Measurements from ENCODE around the gene PARP2. TPM values are rescaled to one million over a fixed set of nuclear protein-coding genes. Genes with fewer than 3 reads are reported as not detected.
"Not testable (repeated sequence)": the region's sequence is repeated elsewhere in the genome, so short reads cannot be mapped to it uniquely, and the experiment has no call there.

Gene PARP2
- total RNA-seq, 1 donor from 2014 or later = 14.1 TPM

GRCh38 chr14:20347747-20348146, 4.3 kb downstream of the PARP2 start:
- ATAC-seq = no peak

GRCh38 chr14:20350282-20350681, 6.8 kb downstream of the PARP2 start:
- ATAC-seq = no peak

- ATAC-seq = no peak
Observed at GRCh38 chr14:20350860-20351259, 7.4 kb downstream of the PARP2 start.

- ATAC-seq = no peak
Observed at GRCh38 chr14:20356422-20356821, 13.0 kb downstream of the PARP2 start.

- not testable (repeated sequence) for ATAC-seq
Observed at GRCh38 chr14:20358474-20358873, 15.0 kb downstream of the PARP2 start.

GRCh38 chr14:20365928-20366327, 22.5 kb downstream of the PARP2 start:
- no peak for ATAC-seq

- no peak for ATAC-seq
Observed at GRCh38 chr14:20372796-20373195, 29.4 kb downstream of the PARP2 start.

- ATAC-seq = no peak
Observed at GRCh38 chr14:20375471-20375870, 32.0 kb downstream of the PARP2 start.

GRCh38 chr14:20376071-20376588, 32.7 kb downstream of the PARP2 start:
- ATAC-seq = no peak

- ATAC-seq = no peak
Observed at GRCh38 chr14:20377171-20377570, 33.7 kb downstream of the PARP2 start.

- ATAC-seq = no peak
Observed at GRCh38 chr14:20379743-20380142, 36.3 kb downstream of the PARP2 start.

- no peak for ATAC-seq
Observed at GRCh38 chr14:20380681-20381080, 37.2 kb downstream of the PARP2 start.

- ATAC-seq = no peak
Observed at GRCh38 chr14:20381341-20381740, 37.9 kb downstream of the PARP2 start.

- ATAC-seq = no peak
Observed at GRCh38 chr14:20382526-20382925, 39.1 kb downstream of the PARP2 start.

GRCh38 chr14:20383032-20383431, 39.6 kb downstream of the PARP2 start:
- no peak for ATAC-seq

- no peak for ATAC-seq
Observed at GRCh38 chr14:20383636-20384035, 40.2 kb downstream of the PARP2 start.

- no peak for ATAC-seq
Observed at GRCh38 chr14:20384321-20384720, 40.9 kb downstream of the PARP2 start.

GRCh38 chr14:20384886-20385285, 41.5 kb downstream of the PARP2 start:
- ATAC-seq = no peak

GRCh38 chr14:20386276-20386855, 42.9 kb downstream of the PARP2 start:
- no peak for ATAC-seq

GRCh38 chr14:20387576-20387975, 44.1 kb downstream of the PARP2 start:
- ATAC-seq = no peak

- ATAC-seq = no peak
Observed at GRCh38 chr14:20388159-20388558, 44.7 kb downstream of the PARP2 start.

- no peak for ATAC-seq
Observed at GRCh38 chr14:20391505-20391904, 48.1 kb downstream of the PARP2 start.

GRCh38 chr14:20397511-20397910, 54.1 kb downstream of the PARP2 start:
- no peak for ATAC-seq

GRCh38 chr14:20400589-20400964, 57.1 kb downstream of the PARP2 start:
- no peak for ATAC-seq

GRCh38 chr14:20400965-20401593, 57.6 kb downstream of the PARP2 start:
- ATAC-seq = peak; percentile 96
